CMK (cell line): ENCODE results near the gene PTPN2.
"Not testable (repeated sequence)": the region's sequence is repeated elsewhere in the genome, so short reads cannot be mapped to it uniquely, and the experiment has no call there.

Experiments used
- DNase-seq: peaks from one replicate; pipeline ENCODE4 v3.0.0-alpha.2; 2010; ENCODE audit warnings: low read depth

The PTPN2 gene

GRCh38 chr18:12825230-12825629 is 58.8 kb downstream of the PTPN2 start:
- no peak for DNase-seq

- no peak for DNase-seq
Observed at GRCh38 chr18:12823892-12824291, 60.1 kb downstream of the PTPN2 start.

GRCh38 chr18:12821408-12821807 is 62.6 kb downstream of the PTPN2 start:
- DNase-seq, result no peak

DNA sequence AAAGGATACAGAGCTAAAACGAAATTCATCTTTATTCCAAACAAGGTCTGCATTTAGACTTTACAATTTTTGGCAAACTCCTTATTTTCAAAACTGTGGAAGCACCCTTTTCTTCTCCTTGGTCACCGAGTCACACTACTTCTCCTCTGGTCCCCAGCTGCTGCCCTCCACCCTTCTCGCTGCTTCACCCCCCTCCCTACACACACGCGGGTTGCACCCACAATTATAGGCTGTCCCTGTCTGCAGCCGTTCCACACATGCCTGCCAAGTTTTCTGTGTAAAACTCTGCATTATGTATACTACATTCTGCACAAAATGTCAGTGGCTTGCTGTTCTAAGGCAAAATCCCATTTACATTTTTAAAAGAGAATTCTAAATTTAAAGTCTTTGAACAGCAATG is 63.5 kb downstream of the PTPN2 start:
- DNase-seq, result no peak

DNA sequence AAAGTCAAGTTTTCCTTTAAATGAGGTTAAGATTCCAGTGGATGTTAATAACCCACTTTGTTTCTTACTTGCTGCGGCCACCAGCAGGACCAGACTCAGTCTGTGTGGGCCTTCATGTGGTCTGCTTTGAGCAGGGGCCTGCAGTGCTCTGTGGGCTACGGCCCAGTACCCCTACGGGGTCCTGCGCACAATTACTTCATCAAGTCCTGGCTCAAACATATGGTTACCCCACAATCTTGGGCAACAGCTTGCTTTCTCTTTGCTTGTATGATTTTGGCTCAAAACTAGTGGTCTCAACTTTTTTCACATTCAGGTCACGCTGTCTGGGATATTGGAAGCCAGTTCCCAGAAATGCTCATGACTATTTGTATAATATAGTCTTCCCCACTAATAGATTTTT is 64.2 kb downstream of the PTPN2 start:
- DNase-seq, result no peak

- no peak for DNase-seq
Observed at GRCh38 chr18:12819322-12819721, 64.7 kb downstream of the PTPN2 start.

DNA sequence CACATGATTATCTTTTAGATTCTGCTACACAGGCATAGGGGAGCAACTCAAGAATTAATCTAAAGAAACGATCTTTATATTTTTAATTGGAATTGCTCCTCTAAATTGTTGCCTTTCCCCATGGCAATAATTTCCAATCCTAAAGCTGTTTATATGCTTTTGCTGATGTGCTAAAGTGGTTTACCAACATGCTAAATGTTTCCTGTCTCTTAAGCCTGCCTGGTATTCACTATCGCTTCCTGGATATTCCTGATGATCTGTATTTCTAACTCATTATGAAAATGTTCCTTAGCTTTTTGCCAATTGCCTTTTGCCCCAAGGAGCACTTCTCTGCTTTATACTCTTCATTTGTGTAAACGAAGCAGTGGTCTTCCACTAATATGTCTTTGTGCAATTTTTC is 65.8 kb downstream of the PTPN2 start:
- no peak for DNase-seq

DNA sequence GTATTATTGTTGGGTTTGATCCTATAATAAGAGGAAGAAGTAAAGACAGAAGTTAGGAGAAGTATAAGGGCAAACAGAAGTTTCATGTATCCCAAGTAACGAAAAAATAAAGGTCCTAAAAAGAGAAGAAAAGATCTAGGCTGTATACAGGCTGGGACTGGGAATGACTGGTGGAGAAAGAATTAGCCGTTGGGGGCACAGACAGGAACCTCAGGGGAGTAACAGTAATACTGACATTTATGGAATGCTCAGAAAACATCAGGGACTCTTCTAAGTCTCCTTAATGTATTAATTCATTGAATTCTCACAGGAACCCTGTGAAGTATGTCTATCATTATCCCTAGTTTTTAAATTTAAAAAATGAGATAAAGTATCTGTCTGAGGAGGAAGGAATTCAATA is 67.6 kb downstream of the PTPN2 start:
- DNase-seq, result no peak

GRCh38 chr18:12811191-12811950 is 72.7 kb downstream of the PTPN2 start:
- DNase-seq, result no peak

GRCh38 chr18:12803069-12803936 is 80.7 kb downstream of the PTPN2 start:
- DNase-seq, result no peak

DNA sequence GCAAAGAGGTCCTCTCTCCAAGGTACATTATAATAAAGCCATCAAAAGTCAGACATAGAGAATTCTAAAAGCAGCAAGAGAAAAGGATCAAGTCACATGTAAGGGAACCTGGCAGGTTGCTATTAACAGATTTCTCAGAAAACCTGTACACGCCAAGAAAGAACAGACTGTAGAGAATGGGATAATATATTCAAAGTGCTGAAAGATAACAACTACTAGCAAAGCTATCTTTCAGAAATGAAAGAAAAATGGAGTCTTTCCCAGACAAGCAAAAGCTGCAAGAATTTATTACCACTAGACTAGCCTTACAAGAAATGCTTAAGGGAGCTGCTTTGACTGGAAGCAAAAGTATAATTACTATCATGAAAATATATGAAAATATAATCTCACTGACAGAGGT is 81.5 kb downstream of the PTPN2 start:
- DNase-seq, result no peak

DNA sequence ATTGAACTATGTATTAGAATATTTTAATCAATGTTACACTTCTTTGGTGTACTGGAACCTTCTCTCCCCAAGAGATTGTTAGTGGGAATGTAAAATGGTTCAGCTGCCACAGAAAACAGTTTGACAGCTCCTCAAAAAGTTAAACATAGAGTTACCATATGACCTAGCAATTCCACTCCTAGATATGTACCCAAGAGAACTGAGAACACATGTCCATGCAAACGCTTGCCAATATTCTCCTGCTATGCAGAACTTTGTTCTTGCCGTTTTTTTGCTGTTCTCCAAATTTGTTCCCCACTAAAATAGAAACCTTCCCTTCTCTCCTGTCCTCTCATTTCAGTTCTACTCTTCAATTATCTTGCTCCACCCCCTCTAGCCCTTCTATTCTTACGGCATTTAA is 87.6 kb downstream of the PTPN2 start:
- no peak for DNase-seq

DNA sequence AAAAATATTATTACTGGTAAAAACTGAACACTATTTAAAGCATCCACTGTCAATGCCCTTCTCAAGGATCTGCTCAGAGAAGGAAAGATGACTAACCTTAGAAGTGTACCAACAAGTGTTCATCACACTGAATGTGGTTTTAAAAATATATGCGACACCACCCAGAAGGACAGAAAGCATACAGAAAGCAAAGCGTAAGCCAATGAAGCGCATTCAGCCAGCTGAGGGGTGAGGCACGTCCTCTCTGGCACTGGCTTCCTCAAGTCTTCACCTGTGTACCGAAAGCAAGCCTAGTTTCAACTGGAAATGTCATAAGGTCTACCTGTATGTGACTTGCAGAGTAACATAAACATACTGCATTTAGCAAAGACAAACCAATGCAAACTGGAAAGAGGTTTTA is 92.4 kb downstream of the PTPN2 start:
- DNase-seq, result no peak

- no peak for DNase-seq
Observed at GRCh38 chr18:12786669-12787068, 97.4 kb downstream of the PTPN2 start.

DNA sequence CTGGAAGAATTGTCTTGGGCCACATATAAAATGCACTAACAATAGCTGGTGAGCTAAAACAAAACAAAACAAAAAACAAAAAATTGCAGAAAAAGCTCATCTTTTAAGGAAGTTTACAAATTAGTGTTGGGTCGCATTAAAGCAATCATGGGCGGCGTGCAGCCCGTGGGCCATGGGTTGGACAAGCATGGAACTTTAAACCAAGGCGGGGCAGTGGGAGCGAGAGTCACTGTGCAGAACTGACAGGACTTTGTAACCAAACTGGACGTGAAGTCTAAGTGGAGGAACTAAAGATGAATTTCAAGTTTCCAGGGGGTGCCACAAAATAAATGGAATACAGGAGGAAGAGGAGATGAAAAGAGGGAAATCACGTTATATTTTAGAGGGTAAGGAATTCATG is 100.5 kb downstream of the PTPN2 start:
- no peak for DNase-seq

DNA sequence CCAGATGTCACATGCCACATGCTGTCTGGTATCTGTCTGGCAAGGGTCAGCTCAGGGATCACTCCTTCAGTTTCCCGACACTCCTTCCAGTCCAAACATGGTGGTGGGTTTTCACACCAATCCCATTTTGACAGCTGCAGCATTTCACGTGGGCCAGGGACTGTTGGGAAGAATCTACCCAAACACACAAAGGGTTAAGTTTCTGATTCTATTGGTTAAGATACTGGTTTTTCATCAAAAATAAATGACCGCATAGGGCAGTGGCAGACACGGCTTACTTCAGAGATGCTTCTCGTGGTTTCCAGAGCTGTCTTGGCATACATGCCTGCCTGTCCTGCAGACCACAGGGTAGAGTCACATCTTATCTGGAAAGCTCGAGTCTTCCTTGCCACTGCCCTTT is 101.5 kb downstream of the PTPN2 start:
- DNase-seq, result no peak

- no peak for DNase-seq
Observed at GRCh38 chr18:12779456-12779855, 104.6 kb downstream of the PTPN2 start.

DNA sequence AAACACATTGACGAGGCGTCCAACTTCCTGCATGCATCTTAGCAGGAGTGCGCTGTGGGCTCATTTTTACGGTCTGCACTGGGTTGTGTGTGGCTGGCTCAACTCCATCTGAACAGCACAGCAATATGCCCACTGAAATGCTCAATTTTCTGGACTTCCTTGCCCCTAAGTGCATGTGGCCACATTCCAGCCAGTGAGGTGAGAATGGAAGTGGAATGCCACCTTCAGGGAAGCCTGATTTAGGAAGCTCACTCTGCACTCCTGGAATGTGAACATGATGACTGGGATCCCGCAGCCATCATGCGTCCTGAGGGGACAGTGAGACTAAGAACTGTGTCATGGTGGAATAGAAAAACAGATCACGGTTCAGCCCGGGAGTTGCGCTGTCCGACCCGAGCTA is 105.0 kb downstream of the PTPN2 start:
- DNase-seq, result no peak

DNA sequence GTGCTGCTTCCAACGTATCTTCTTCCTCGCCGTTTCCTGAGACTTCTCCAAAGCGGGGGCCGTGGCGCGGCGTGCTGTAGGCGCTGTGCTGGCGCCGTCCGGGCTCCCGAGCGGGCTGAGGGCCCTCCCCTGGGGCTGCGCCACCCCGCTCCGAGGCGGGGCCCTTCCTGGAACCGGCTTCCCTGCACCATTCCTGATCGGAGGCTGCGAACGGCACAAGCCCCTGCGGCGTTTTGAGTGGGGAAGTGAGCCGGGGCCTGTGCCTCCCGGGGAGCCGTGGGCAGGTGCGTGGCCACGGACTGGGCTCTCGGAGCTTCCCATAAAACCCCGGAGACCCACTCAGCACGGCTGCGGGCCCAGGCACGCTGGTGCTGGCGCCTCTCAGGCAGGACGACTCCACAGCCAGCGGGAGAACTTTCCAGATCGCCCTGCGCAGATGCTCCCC is 106.5 kb downstream of the PTPN2 start:
- no peak for DNase-seq

DNA sequence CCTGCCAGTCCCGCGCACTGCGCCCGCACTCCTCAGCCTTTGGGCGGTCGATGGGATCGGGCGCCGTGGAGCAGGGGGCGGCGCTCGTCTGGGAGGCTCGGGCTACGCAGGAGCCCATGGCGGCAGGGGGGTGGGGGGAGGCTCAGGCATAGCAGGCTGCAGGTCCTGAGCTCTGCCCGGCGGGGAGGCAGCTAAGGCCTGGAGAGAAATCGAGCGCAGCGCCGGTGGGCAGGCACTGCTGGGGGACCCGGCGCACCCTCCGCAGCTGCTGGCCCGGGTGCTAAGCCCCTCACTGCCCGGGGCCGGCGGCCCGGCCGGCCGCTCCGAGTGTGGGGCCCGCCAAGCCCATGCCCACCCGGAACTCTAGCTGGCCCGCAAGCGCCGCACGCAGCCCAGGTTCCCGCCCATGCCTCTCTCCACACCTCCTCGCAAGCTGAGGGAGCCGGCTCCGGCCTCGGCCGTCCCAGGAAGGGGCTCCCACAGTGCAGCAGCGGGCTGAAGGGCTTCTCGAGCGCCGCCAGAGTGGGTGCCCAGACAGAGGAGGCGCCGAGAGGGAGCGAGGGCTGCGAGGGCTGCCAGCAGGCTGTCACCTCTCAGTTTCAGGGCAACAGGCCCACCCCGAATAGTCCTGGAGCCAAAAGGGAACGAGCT is 107.1 kb downstream of the PTPN2 start:
- DNase-seq, result no peak

GRCh38 chr18:12776415-12776814 is 107.6 kb downstream of the PTPN2 start:
- not testable (repeated sequence) for DNase-seq

DNA sequence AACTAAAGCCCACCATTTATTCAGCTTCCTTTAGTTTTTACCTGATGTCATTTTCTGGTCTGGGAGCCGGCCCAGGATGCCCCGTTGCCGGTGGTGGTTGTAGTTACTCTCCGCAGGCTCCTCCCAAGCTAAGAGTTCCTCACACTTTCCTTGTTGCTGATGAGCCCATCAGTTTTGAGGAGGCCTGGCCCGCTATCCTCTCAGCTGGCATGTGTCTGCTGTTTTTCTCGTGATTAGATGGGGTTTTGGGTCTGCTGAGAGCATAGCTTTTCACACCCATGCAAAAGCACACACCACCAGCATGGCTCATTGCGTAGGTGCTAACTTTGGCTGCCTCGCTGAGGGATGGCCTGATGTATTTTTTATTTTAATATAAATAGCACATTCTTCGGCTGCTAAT is 109.1 kb downstream of the PTPN2 start:
- DNase-seq, result no peak

DNA sequence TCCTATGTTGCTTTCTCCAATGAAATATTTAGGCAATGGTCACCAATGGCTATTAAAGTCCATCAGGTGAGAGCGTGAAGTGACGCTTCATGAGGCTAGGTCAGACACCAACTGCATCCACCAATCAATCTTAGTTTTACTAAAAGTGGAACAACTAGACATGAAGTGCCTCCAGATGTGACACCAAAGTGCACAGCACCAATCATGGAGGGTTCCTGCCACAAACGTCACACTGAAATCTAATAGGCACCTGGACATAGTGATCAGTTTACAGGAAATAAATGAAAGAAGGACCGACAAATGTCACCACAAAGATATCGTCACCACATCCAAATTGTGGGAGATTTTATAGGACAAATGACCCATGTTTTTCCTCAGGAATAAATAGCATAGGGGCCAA is 110.7 kb downstream of the PTPN2 start:
- DNase-seq, result no peak
